GM12875 (cell line): ENCODE results near the gene ZNF85.
A peak's percentile ranks its signal among the peaks of the same experiment; 100 is the strongest.
"Not testable (repeated sequence)": the region's sequence is repeated elsewhere in the genome, so short reads cannot be mapped to it uniquely, and the experiment has no call there.

ENCODE experiments used
- H3K4me3 ChIP-seq: one replicate; pipeline ENCODE4 v1.5.1; 2011; ENCODE audit warnings: low read depth, low read length, control low read depth
- CTCF ChIP-seq: IDR thresholded peaks from 2 replicates; pipeline ENCODE4 v1.5.1; 2011; ENCODE audit warnings: low read depth, mild to moderate bottlenecking, control low read depth, inconsistent platforms, low read length, moderate library complexity, borderline replicate concordance; ENCODE audit not compliant: insufficient read depth

The ZNF85 gene

GRCh38 chr19:20964798-20965197, 41.7 kb downstream of the ZNF85 start:
- TF ChIP-seq CTCF, result no peak
- no peak overlapping the region for H3K4me3 ChIP-seq

GRCh38 chr19:20968092-20968491, 45.0 kb downstream of the ZNF85 start:
- no peak for TF ChIP-seq CTCF
- no peak overlapping the region for H3K4me3 ChIP-seq

- no peak for TF ChIP-seq CTCF
- no peak overlapping the region for H3K4me3 ChIP-seq
These were observed 46.4 kb downstream of the ZNF85 start for GRCh38 chr19:20969498-20969897.

- TF ChIP-seq CTCF, result no peak
- H3K4me3 ChIP-seq, result no peak overlapping the region
These were observed 46.8 kb downstream of the ZNF85 start for GRCh38 chr19:20969898-20970297.

GRCh38 chr19:20992788-20993187, 69.7 kb downstream of the ZNF85 start:
- H3K4me3 ChIP-seq, result not testable (repeated sequence)

GRCh38 chr19:20999731-21000352, 76.8 kb downstream of the ZNF85 start:
- TF ChIP-seq CTCF, result no peak
- H3K4me3 ChIP-seq, result peak overlapping the region; percentile 52
